Naive thymus-derived CD4-positive, alpha-beta T cell (primary cell): ENCODE data around the gene CDK3. TPM values are rescaled to one million over a fixed set of nuclear protein-coding genes. Genes with fewer than 3 reads are reported as not detected.

Source experiments
- ATAC-seq: fragments of 150-1000 bp; cut with Tn5 transposase; 2 replicates; pipeline ENCODE4 v1.10.0; 2021; ENCODE audit warnings: mild to moderate bottlenecking, moderate library complexity
- CTCF ChIA-PET: fragments of 350-600 bp; sonication (Branson Sonifier 250); formaldehyde crosslinking; loops from one replicate; lab custom pipeline; 2021; ENCODE audit warnings: antibody characterized with exemption; lab: Charles Lee
- POLR2A ChIA-PET: fragments of 350-600 bp; sonication (Branson Sonifier 250); formaldehyde crosslinking; loops from one replicate; lab custom pipeline; 2021; ENCODE audit warnings: antibody characterized with exemption, inconsistent platforms; lab: Charles Lee
- DNase-seq, 9 donors: peaks; one replicate each; pipeline versions ENCODE4 v3.0.0 to v3.0.0-alpha.2; 2020 to 2022; ENCODE audit warnings: mixed read lengths in 1 of 9
- H3K27ac ChIP-seq: one replicate; pipeline ENCODE4 v1.7.0; 2013; ENCODE audit warnings: mild to moderate bottlenecking, low read depth, low read length, moderate library complexity
- H3K27me3 ChIP-seq, 2 donors: one replicate each; pipeline ENCODE4 v1.7.0; 2013; ENCODE audit warnings: low read length in 2 of 2, mild to moderate bottlenecking in 2 of 2, moderate library complexity in 2 of 2; ENCODE audit not compliant: control insufficient read depth in 2 of 2, insufficient read depth in 2 of 2
- H3K36me3 ChIP-seq, 3 experiments: 1 replicate in 2 of 3; 2 replicates in 1 of 3; pipeline ENCODE4 v1.7.0; 2013; ENCODE audit warnings: low read length in 3 of 3, mild to moderate bottlenecking in 3 of 3, moderate library complexity in 1 of 3; ENCODE audit not compliant: insufficient read depth in 3 of 3, control insufficient read depth in 2 of 3
- H3K4me1 ChIP-seq, 2 donors: one replicate each; pipeline ENCODE4 v1.7.0; 2013; ENCODE audit warnings: low read length in 2 of 2, mild to moderate bottlenecking in 2 of 2, moderate library complexity in 1 of 2; ENCODE audit not compliant: control insufficient read depth in 2 of 2, insufficient read depth in 2 of 2
- H3K4me3 ChIP-seq: 2 replicates; pipeline ENCODE4 v1.7.0; 2013; ENCODE audit warnings: mild to moderate bottlenecking, low read length
- H3K9me3 ChIP-seq, 3 experiments: 1 replicate in 2 of 3; 2 replicates in 1 of 3; pipeline ENCODE4 v1.7.0; 2013; ENCODE audit warnings: low read length in 3 of 3; ENCODE audit not compliant: control insufficient read depth in 2 of 3
- H3K27ac Mint-ChIP-seq, 9 donors: one replicate each; pipeline ENCODE4 v1.8.0; 2020 to 2022; ENCODE audit warnings: mixed read lengths in 9 of 9, mild to moderate bottlenecking in 8 of 9, moderate library complexity in 5 of 9, inconsistent platforms in 2 of 9
- H3K27me3 Mint-ChIP-seq, 5 donors: one replicate each; pipeline ENCODE4 v1.8.0; 2021 to 2022; ENCODE audit warnings: mixed read lengths in 5 of 5, mild to moderate bottlenecking in 1 of 5
- H3K36me3 Mint-ChIP-seq, 5 donors: one replicate each; pipeline ENCODE4 v1.8.0; 2020 to 2022; ENCODE audit warnings: mixed read lengths in 5 of 5, mild to moderate bottlenecking in 3 of 5, inconsistent platforms in 1 of 5
- H3K4me1 Mint-ChIP-seq, 7 donors: one replicate each; pipeline ENCODE4 v1.8.0; 2020 to 2022; ENCODE audit warnings: mixed read lengths in 7 of 7, mild to moderate bottlenecking in 3 of 7, inconsistent platforms in 1 of 7
- H3K4me3 Mint-ChIP-seq, 10 donors: one replicate each; pipeline ENCODE4 v1.8.0; 2020 to 2022; ENCODE audit warnings: mild to moderate bottlenecking in 10 of 10, mixed read lengths in 10 of 10, moderate library complexity in 6 of 10, inconsistent platforms in 2 of 10
- H3K9me3 Mint-ChIP-seq, 11 donors: one replicate each; pipeline ENCODE4 v1.8.0; 2020 to 2022; ENCODE audit warnings: mixed read lengths in 11 of 11, mild to moderate bottlenecking in 4 of 11, inconsistent platforms in 1 of 11, moderate library complexity in 1 of 11
- intact Hi-C, 2 donors: fragments of 100-400 bp; cut with micrococcal nuclease; formaldehyde crosslinking; loops; one replicate each; pipeline ENCODE4 v1.15.1; 2023
- polyA plus RNA-seq, 2 donors: library from polyadenylated mRNA; unstranded; fragments of 300-500 nt; fragmentation: Illumina TruSeq; gene quantifications; one replicate each; pipeline ENCODE4 v1.2.3, GENCODE V29; 2021
- total RNA-seq, 6 experiments: library from RNA in 5 of 6; stranded (reverse) in 5 of 6; gene quantifications; 1 replicate in 5 of 6; 2 replicates in 1 of 6; pipeline ENCODE4 v1.2.3 and lab custom pipeline; 2021 to 2026

Gene CDK3
- total and polyA plus RNA-seq, 7 experiments from 2014 or later = 0.28 to 9.9 (median 7.2) TPM

DNA sequence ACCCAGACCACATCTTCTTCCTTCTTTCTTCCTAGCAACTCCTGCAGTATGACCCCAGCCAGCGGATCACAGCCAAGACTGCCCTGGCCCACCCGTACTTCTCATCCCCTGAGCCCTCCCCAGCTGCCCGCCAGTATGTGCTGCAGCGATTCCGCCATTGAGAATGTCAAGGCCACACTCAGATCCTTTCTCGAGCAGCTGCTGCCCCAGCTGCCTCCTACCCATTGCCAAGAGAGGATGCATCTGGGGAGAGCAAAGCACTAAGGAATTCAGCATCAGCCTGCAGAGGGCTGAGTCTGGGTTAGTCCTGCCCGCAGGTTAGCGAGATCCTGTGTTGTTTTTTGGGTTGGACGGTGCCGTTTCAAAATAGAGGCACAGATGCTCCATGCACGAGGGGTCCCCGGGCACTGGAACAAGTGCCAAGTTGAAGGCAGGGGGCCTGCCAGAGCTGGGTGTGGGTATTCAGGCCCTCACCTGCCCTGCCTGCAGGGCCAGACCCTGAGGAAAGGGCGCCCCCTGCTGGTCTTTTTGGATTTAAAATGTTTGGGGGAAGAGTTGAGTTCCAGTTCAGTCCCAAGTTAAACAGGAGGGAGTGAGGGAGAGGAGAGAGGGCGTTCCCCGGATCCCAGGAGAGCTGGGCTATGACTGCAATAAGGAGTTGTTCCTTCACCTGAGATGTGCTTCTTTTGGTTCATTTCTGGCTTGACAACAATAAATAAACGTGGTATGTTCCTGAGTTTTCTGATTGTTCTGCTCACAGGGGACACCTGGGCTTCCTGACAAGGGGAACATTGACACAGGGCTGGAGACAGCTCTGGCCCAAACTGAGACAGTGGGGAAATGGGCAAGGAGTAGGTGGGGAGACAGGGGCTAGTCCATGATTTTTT lies 4.9 kb downstream of the CDK3 start:
- H3K9me3 Mint-ChIP-seq = peaks cover 0 to 3% (median 0%) of the 10 kb centered on the region in 11 donors
- intact Hi-C loops = loop anchor here (1.0 to 2.0 kb wide), 4 partner anchors 26 to 253 kb away; partner anchors contain the start of genes ACOX1 (in 1 of the 2), TEN1 (in 1 of the 2) and WBP2 (in 1 of the 2)
- H3K27me3 ChIP-seq = no peaks in the 10 kb centered on the region
- no peak overlapping the region for H3K4me3 Mint-ChIP-seq
- ChIA-PET POLR2A (interaction anchor here (0.6 to 1.8 kb wide), 7 partner anchors 25 to 211 kb away, joined by 3 to 10 read pairs (median 4); partner anchors contain the start of genes MRPL38 and WBP2), CTCF (interaction anchor here (0.6 to 3.4 kb wide), 21 partner anchors 8 to 1955 kb away, joined by 3 to 33 read pairs (median 4); partner anchors contain the start of gene MRPL38)
- H3K36me3 Mint-ChIP-seq = peaks cover 0 to 4% (median 0%) of the 10 kb centered on the region in 5 donors
- H3K4me1 Mint-ChIP-seq = peaks cover 0 to 7% (median 4%) of the 10 kb centered on the region in 7 donors
- no peaks in the 10 kb centered on the region for H3K27me3 Mint-ChIP-seq
- peak overlapping the region in 3 of 9 donors; percentile 47 to 65 (median 55) for H3K27ac Mint-ChIP-seq
- peak; percentile 57 to 87 (median 73) for DNase-seq
- H3K9me3 ChIP-seq = no peaks in the 10 kb centered on the region
- no peaks in the 10 kb centered on the region for H3K36me3 ChIP-seq
- no peak overlapping the region for H3K4me3 ChIP-seq
- no peak overlapping the region for H3K27ac ChIP-seq
- no peaks in the 10 kb centered on the region for H3K4me1 ChIP-seq
- peak; percentile 77 for ATAC-seq

DNA sequence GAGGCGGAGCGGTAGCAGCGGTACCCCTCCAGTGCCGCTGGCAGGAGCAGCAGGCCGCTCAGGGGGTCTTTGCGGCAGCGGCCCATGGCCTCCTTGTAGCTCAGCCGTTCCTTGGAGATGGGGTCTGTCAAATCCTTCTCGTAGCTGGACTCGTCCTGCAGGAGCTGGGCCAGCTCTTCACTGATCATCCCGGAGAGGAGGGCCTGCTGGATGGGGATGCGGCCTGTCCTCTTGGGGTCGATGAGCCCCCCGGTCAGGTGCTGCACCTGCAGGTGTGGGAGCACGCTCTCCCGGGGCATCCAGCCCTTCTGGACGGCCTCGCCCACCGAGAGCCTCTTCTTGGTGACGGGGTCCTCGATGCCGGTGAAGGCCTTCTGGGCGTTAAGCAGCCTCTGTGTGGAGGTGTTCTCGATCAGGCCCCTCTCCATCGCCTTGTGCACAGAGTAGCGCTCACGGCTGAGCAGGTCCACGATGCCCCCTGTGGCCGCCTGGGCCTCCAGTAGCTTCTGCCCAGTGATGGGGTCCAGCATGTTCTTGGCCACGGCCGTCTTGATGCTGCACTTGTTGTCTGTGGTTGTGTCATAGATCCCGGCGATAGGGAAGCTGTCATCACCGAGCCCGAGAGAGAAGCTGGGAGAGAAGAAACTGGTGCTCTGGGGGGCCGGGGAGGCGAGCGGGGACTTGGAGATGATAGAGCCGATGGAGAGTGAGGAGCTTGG lies 6.6 kb downstream of the CDK3 start:
- H3K9me3 ChIP-seq = no peaks in the 10 kb centered on the region
- peaks cover 0 to 3% (median 0%) of the 10 kb centered on the region in 11 donors for H3K9me3 Mint-ChIP-seq
- POLR2A ChIA-PET = interaction anchor here (1.1 kb wide), 1 partner anchor 9 kb away, joined by 4 read pairs; no protein-coding TSS in a partner anchor
- peaks cover 0 to 7% (median 4%) of the 10 kb centered on the region in 7 donors for H3K4me1 Mint-ChIP-seq
- H3K36me3 ChIP-seq = no peaks in the 10 kb centered on the region
- no peak overlapping the region for H3K27ac ChIP-seq
- H3K27ac Mint-ChIP-seq = no peak overlapping the region
- H3K4me3 Mint-ChIP-seq = no peak overlapping the region
- no peak overlapping the region for H3K4me3 ChIP-seq
- intact Hi-C loops = no loop called here
- ATAC-seq (no peak), DNase-seq (no peak)
- peaks cover 0 to 4% (median 0%) of the 10 kb centered on the region in 5 donors for H3K36me3 Mint-ChIP-seq
- H3K27me3 ChIP-seq = no peaks in the 10 kb centered on the region
- H3K4me1 ChIP-seq = no peaks in the 10 kb centered on the region
- H3K27me3 Mint-ChIP-seq = no peaks in the 10 kb centered on the region
- CTCF ChIA-PET = interaction anchor here (0.7 to 1.7 kb wide), 3 partner anchors 53 to 101 kb away, joined by 3 to 6 read pairs (median 6); no protein-coding TSS in a partner anchor

DNA sequence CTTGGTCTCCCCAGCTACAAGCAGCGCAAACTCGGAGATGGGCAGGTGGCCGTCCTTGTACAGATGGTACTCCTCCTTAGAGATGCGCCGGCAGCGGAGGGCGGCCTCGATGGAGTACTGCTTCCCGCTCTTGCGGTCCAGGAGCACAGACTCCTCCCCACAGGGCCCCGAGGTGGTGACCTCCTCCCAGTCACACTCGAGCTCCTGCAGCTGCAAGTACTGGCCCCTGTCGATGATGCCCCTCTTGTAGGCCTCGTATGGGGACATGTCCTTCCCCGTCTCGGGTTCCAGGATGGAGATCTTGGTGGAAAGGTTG lies 7.2 kb downstream of the CDK3 start:
- H3K4me1 ChIP-seq = no peaks in the 10 kb centered on the region
- no peak overlapping the region for H3K27ac ChIP-seq
- CTCF ChIA-PET = interaction anchor here (0.7 to 1.7 kb wide), 3 partner anchors 53 to 102 kb away, joined by 3 to 6 read pairs (median 6); no protein-coding TSS in a partner anchor
- POLR2A ChIA-PET = interaction anchor here (1.1 kb wide), 1 partner anchor 8 kb away, joined by 4 read pairs; no protein-coding TSS in a partner anchor
- Mint-ChIP-seq H3K36me3 (peaks cover 0 to 4% (median 0%) of the 10 kb centered on the region in 5 donors), H3K27ac (no peak overlapping the region), H3K4me3 (no peak overlapping the region), H3K27me3 (no peaks in the 10 kb centered on the region), H3K9me3 (peaks cover 0 to 3% (median 0%) of the 10 kb centered on the region in 11 donors), H3K4me1 (peaks cover 0 to 7% (median 4%) of the 10 kb centered on the region in 7 donors)
- intact Hi-C loops = no loop called here
- DNase-seq = no peak
- H3K4me3 ChIP-seq = no peak overlapping the region
- no peaks in the 10 kb centered on the region for H3K27me3 ChIP-seq
- no peaks in the 10 kb centered on the region for H3K9me3 ChIP-seq
- no peak for ATAC-seq
- no peaks in the 10 kb centered on the region for H3K36me3 ChIP-seq

DNA sequence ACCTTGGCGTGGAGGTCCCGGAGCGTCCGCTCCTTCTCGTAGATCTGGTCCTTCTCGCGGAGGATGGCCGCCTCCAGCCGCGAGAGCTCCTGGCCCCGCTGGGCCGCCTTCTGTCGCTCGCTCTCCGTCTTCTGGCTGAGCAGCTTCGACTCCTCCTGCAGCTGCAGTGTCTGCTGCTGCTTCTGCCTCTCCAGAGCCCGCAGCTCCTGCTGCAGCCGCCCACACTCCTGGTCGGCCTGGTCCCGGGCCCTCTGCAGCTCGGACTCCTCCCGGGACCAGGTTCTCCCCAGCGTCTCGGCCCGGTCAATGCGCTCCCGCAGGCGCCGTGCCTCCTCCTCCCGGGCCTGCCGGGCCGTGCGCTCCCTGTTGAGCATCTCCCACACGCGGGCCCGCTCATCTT lies 7.6 kb downstream of the CDK3 start:
- no peaks in the 10 kb centered on the region for H3K27me3 ChIP-seq
- H3K27ac ChIP-seq = no peak overlapping the region
- H3K9me3 Mint-ChIP-seq = peaks cover 0 to 3% (median 0%) of the 10 kb centered on the region in 11 donors
- intact Hi-C loops = no loop called here
- DNase-seq = no peak
- CTCF ChIA-PET = interaction anchor here (0.7 to 3.5 kb wide), 5 partner anchors 7 to 102 kb away, joined by 3 to 12 read pairs (median 6); partner anchors contain the start of gene CDK3
- peaks cover 0 to 4% (median 0%) of the 10 kb centered on the region in 5 donors for H3K36me3 Mint-ChIP-seq
- no peak overlapping the region for H3K27ac Mint-ChIP-seq
- H3K36me3 ChIP-seq = no peaks in the 10 kb centered on the region
- no peak overlapping the region for H3K4me3 ChIP-seq
- H3K4me1 Mint-ChIP-seq = peaks cover 0 to 7% (median 4%) of the 10 kb centered on the region in 7 donors
- H3K4me1 ChIP-seq = no peaks in the 10 kb centered on the region
- H3K4me3 Mint-ChIP-seq = no peak overlapping the region
- no peak for ATAC-seq
- no peaks in the 10 kb centered on the region for H3K27me3 Mint-ChIP-seq
- POLR2A ChIA-PET = interaction anchor here (0.5 to 1.1 kb wide), 3 partner anchors 8 to 44 kb away, joined by 3 to 4 read pairs (median 3); partner anchors contain the start of genes ACOX1 and TEN1
- H3K9me3 ChIP-seq = no peaks in the 10 kb centered on the region

DNA sequence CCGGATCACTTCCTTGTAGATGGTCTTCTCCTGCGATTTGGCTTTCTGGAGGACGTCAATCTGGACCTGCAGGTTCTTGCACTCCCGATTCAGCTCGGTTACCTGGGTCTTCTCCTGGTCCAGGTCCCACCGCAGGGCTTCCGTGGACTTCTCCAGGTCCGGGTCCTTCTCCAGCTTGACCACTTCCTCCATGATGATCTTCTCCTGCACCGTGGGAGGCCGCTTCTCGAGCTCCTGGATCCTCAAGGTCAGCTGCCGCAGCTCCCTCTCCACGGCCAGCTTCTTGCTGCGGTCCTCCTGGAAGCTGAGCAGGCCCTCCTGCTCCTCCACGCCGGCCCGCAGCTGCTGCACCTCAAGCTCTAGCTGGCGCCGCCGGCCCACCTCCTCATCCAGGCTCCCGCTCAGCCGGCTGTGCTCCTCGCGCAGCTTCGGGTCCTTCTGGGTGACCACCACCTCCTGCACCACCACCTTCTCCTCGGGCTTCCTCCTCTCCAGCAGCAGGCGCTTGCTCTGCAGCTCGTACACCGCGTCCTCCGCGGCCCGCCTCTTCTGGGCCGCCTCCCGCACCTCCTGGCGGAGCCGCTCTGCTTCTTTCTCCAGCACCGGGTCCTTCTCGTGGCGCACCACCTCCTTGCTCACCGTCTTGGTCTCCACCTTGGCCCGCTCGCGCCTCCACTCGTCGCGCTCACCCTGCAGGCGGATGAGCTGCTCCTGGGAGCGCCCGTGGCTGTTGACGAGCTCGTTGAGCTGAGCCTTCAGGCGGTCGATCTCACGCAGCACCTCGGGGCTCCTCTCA lies 8.2 kb downstream of the CDK3 start:
- Histone ChIP-seq H3K4me1 (no peaks in the 10 kb centered on the region), H3K4me3 (no peak overlapping the region), H3K27ac (no peak overlapping the region), H3K9me3 (no peaks in the 10 kb centered on the region), H3K27me3 (no peaks in the 10 kb centered on the region), H3K36me3 (no peaks in the 10 kb centered on the region)
- Mint-ChIP-seq H3K36me3 (peaks cover 0 to 4% (median 0%) of the 10 kb centered on the region in 5 donors), H3K27me3 (no peaks in the 10 kb centered on the region), H3K9me3 (peaks cover 0 to 3% (median 0%) of the 10 kb centered on the region in 11 donors), H3K27ac (no peak overlapping the region), H3K4me1 (peaks cover 0 to 7% (median 4%) of the 10 kb centered on the region in 7 donors), H3K4me3 (no peak overlapping the region)
- DNase-seq (no peak), ATAC-seq (no peak)
- ChIA-PET CTCF (interaction anchor here (0.7 to 3.5 kb wide), 4 partner anchors 8 to 103 kb away, joined by 3 to 12 read pairs (median 6); partner anchors contain the start of gene CDK3), POLR2A (interaction anchor here (0.5 to 1.1 kb wide), 3 partner anchors 7 to 44 kb away, joined by 3 to 4 read pairs (median 3); partner anchors contain the start of genes ACOX1 and TEN1)
- intact Hi-C loops = no loop called here
